GM19238 (cell line): Measurements from ENCODE around the gene QKI.

Experiments
- DNase-seq: peaks from one replicate; pipeline ENCODE4 v3.0.0; 2011; ENCODE audit warnings: low spot score; ENCODE audit not compliant: insufficient read length

Gene QKI

DNA sequence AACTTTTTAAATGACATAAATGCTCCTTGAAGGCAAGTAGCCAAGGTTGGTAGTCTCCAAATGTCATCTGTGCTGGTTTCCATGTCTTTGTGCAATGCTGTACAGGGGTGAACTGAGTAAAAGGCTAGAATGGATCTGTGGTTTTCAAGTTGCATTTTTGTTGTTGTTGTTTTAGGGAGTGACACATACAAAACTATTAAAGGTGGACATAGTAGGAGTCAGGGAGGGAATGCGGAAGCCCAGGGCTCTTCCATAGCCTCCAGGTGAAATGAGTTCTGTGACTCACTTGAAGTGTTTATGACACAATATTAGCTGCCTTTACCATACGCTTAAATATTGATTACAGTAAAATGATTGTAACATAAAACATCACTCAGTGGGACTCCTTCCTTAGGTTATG lies 22.5 kb upstream of the QKI start:
- DNase-seq = no peak

GRCh38 chr6:163392533-163392932 lies 22.0 kb upstream of the QKI start:
- DNase-seq = no peak

DNA sequence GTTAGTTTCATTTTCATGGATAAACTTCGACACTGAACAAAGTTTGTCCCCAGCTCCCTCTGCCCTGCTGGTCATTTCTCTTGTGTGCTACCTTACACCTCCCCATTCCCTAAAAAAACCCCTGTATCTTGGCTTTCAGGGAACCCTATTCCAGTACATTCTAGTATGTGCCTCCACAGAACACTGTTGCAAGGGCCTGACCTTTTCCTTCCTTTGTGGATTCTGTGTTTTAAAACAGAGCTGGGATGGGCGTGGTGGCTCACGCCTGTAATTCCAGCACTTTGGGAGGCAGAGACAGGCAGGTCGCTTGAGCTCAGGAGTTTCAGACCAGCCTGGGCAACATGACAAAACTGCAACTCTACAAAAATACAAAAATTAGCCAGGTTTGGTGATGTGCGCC lies 20.6 kb upstream of the QKI start:
- no peak for DNase-seq

DNA sequence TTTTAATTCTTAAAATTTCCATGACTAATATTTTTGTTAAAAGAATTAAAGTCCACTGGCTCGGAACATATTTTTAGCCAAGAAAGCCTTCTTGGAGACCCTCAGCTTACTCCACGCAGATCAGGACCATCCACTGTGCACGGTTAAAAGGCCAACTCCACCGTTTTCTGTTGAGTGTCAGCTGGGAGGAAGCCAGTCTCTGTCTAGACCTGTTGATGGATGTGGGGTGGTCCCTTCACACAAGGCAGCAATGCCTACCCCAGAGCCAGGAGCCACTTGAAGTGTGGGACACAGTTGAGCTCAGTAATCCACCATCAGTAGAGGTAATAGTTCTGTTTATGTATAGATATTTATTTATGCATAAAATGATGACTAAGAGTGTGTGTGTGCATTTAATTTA lies 19.9 kb upstream of the QKI start:
- DNase-seq = no peak

- no peak for DNase-seq
These were observed 19.2 kb upstream of the QKI start for GRCh38 chr6:163395122-163395830.

DNA sequence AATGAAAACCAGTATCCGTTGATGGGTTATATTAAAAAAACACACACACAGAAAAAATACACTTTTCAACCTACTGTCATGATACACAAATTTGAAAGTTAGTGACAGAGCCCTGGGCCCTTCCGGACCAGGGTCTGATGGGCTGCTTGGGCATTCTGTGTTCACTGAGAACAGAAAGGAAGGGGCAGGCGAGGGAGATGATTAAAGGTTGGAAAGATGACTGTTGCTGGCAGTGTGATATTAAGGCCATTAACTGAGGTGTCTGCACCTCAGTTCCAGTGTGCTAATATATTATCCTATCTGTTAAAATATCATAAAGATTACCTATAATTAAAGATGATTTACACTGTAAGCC lies 18.7 kb upstream of the QKI start:
- no peak for DNase-seq

GRCh38 chr6:163397326-163397725 lies 17.2 kb upstream of the QKI start:
- DNase-seq = no peak

GRCh38 chr6:163398115-163398514 lies 16.4 kb upstream of the QKI start:
- DNase-seq = no peak

- no peak for DNase-seq
These were observed 15.7 kb upstream of the QKI start for GRCh38 chr6:163398815-163399214.

DNA sequence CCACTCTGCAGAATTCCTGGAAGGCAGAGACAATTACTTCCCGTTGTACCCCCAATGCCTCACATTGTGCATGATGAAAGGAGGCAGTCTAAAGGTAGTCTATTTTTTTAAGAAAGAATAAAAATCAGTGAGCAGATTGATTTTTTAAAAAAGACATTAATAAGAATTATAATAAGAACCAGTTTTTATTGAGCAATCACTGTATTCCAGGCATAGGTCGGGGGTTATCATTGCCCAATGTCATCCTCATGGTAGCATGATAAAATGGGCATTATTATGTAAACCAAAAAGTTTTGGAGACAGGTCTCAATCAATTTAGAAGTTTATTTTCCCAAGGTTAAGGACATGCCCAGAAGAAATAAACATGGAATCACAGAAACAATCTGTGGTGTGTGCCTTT lies 14.0 kb upstream of the QKI start:
- no peak for DNase-seq

DNA sequence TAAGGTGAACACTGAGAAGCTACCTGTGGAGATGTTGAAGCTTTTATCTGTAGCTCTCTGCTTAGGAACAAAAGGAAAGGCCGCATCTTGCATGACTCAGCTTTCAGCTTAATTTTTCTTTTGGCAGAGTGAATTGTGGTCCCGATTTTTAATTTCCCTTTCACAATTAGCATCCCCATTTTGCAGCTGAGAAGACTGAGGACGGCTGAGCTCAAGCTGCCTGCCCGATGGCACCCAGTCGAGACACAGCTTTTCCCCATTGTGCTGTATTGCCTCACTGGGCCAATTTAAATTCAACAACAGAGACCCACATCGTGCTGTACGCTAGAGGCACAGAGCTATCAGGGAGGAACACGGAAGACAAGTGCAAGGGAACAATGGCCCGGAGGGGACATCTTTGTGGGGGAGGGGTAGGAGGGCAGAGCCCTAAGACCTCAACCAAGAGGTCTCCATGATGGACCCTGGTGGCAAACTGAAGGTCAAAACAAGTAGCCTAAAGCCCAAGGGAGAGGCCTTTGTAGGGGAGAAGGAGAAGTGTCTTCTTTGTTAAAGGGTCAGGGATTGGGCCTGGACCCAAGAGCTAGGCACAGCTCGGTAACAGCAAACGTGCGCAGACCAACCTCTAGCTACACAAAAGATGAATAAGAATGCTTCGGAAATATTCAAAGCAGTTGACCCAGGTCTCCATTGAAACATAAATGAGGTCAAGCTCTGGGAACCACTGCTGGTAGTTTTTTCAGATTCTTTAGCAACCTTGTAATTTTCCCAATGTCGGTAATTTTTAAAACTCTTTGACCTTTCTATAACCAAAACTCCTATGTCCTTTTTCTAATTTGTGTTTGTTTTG lies 13.3 kb upstream of the QKI start:
- DNase-seq = no peak

DNA sequence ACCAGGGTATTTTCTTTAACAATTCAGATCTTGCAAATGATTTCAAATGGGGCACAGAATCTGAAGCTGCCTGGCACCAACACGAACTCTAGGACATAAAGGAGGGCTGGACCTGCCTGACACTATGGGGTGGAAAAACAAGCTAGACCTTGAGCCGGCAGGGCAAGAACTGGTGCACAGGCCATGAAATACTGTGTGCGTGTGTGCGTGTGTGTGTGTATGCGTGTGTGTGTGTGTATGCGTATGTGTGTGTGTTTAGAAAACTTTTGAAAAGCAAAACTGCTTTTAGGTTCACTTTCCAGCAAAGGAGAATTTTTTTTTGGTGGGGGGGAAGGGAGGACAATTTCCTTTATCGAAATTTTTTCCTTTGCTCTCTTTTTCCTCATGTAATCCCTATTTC lies 11.9 kb upstream of the QKI start:
- DNase-seq = no peak

DNA sequence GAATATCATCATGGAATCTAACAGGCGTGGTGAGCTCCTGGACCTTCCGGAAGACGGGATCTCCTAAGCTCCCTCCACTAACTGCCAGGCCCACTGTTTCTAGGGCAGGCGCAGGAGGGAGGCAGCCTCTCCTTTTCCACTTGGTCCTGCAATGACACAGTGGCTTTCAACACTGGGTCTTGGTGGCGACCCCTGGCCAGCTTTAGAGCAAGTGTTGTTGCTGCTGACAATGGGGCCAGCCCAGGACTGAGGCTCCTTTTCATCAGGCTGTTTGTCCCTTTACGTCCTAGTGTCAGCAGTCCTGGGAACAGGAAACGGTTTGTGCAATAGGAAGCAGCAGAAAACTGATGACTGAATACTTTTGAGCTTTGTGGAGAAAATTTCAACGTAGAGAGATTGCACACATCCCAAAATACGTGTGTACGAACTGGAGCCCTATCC lies 9.7 kb upstream of the QKI start:
- DNase-seq = no peak

GRCh38 chr6:163405412-163406309 lies 8.9 kb upstream of the QKI start:
- peak; percentile 29 for DNase-seq

- DNase-seq = no peak
These were observed 8.2 kb upstream of the QKI start for GRCh38 chr6:163406366-163406765.

GRCh38 chr6:163406830-163407229 lies 7.7 kb upstream of the QKI start:
- no peak for DNase-seq

DNA sequence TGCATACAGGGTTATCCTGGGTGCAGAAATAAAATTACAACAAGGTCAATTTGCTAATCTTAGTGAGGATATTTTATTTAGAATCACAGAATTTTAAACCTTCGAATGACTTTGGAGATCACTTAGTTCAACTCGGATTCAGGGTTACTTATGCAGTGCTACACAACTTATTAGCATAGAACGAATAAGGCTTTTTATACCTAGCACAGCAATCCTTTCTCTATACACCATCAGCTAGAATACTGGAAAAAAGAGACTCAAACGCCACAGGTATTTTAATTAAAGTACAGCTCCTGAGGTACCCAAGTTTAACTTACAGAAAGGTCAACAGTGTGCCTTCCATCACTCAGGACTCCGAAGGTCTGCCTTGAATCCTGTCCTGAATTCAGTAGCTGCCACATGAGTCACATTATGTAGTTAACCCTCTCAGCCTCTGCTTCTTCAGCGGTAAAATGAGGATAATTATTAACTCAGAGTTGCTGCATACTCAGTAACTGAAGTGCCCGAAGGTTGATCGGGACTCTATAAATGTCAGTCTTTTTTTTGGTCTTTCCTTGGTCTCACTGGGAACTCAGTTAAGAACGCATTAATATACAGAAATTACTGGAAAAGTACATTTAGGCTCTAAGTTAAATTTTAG lies 6.0 kb upstream of the QKI start:
- no peak for DNase-seq

GRCh38 chr6:163409712-163410111 lies 4.8 kb upstream of the QKI start:
- no peak for DNase-seq

- no peak for DNase-seq
These were observed 2.2 kb upstream of the QKI start for GRCh38 chr6:163412341-163412740.

- no peak for DNase-seq
These were observed 1.6 kb upstream of the QKI start for GRCh38 chr6:163412801-163413344.
